Effector memory CD4-positive, alpha-beta T cell (primary cell): ENCODE results near the gene TMEM196.
"Not testable (repeated sequence)": the region's sequence is repeated elsewhere in the genome, so short reads cannot be mapped to it uniquely, and the experiment has no call there.

ENCODE experiments used
- DNase-seq, 3 donors: peaks; one replicate each; pipeline ENCODE4 v3.0.0-alpha.2; 2020
- H3K27ac ChIP-seq: 2 replicates; pipeline ENCODE4 v1.7.0; 2013; ENCODE audit warnings: mild to moderate bottlenecking, low read length, moderate library complexity; ENCODE audit not compliant: insufficient read depth, poor library complexity, severe bottlenecking
- H3K27me3 ChIP-seq: replicated peaks from 2 replicates; pipeline ENCODE4 v1.7.0; 2013; ENCODE audit warnings: mild to moderate bottlenecking, low read length; ENCODE audit not compliant: insufficient read depth, control insufficient read depth, poor library complexity, severe bottlenecking
- H3K36me3 ChIP-seq: 2 replicates; pipeline ENCODE4 v1.7.0; 2013; ENCODE audit warnings: mild to moderate bottlenecking, low read length, moderate library complexity; ENCODE audit not compliant: control insufficient read depth, insufficient read depth
- H3K4me1 ChIP-seq: 2 replicates; pipeline ENCODE4 v1.7.0; 2013; ENCODE audit warnings: low read length, mild to moderate bottlenecking; ENCODE audit not compliant: control insufficient read depth, insufficient read depth, poor library complexity, severe bottlenecking
- H3K4me3 ChIP-seq: 2 replicates; pipeline ENCODE4 v1.7.0; 2013; ENCODE audit warnings: low read length, low read depth, mild to moderate bottlenecking; ENCODE audit not compliant: insufficient read depth, poor library complexity, severe bottlenecking
- H3K9me3 ChIP-seq: 2 replicates; pipeline ENCODE4 v1.7.0; 2013; ENCODE audit warnings: mild to moderate bottlenecking, low read length, moderate library complexity; ENCODE audit not compliant: control insufficient read depth

TMEM196 gene

DNA sequence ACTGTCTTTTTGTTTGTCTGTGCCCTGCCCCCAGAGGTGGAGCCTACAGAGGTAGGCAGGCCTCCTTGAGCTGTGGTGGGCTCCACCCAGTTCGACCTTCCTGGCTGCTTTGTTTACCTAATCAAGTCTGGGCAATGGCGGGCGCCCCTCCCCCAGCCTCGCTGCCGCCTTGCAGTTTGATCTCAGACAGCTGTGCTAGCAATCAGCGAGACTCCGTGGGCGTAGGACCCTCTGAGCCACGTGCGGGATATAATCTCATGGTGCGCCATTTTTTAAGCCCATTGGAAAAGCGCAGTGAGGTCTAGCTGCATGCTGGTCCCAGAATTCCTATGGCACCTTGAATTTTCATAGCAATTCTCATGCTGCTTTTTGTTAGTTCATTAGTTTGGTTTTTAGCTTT, 84.3 kb downstream of the TMEM196 start:
- not testable (repeated sequence) for H3K27me3 ChIP-seq, H3K36me3 ChIP-seq, DNase-seq, H3K9me3 ChIP-seq, H3K4me1 ChIP-seq, H3K27ac ChIP-seq, H3K4me3 ChIP-seq

DNA sequence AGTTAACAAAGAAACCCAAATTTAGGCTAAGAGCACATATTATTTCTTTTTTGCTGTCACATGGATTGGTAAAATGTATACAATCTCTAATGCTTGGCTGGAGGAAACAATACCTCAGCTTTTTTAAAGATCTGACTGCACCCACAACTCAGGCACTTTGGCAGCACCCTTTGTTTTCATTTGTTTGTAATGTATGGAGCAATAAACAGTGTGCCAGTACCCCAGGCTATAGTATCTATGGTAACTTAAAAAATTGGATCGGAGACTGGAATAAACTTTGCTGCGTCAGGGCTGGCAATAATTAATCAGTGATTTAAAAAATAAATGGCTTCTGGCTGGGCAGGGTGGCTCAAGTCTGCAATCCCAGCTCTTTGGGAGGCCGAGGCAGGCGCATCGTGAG, 91.8 kb downstream of the TMEM196 start:
- no peak overlapping the region for H3K27ac ChIP-seq
- H3K4me1 ChIP-seq = no peaks in the 10 kb centered on the region
- H3K4me3 ChIP-seq = no peak overlapping the region
- no peaks in the 10 kb centered on the region for H3K27me3 ChIP-seq
- DNase-seq = no peak
- H3K9me3 ChIP-seq = no peaks in the 10 kb centered on the region
- H3K36me3 ChIP-seq = no peaks in the 10 kb centered on the region

DNA sequence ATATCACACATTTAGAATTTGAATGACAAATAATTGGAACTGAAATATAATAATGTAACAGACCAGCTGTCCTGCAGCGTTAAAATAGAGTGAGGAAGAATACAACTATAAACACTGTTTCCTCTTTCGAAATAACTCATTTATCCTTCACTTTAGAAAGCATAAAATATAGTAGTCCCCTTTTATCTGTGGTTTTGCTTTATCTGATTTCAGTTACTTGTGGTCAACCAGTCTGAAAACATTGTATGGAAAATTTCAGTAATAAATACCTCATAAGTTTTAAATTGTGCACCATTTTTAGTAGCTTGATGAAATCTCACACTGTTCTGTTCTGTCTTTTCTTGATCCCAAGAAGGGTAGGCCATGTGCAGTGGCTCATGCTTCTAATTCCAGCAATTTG, 96.2 kb downstream of the TMEM196 start:
- Histone ChIP-seq H3K27me3 (no peaks in the 10 kb centered on the region), H3K4me3 (no peak overlapping the region), H3K9me3 (no peaks in the 10 kb centered on the region), H3K27ac (no peak overlapping the region), H3K36me3 (no peaks in the 10 kb centered on the region), H3K4me1 (no peaks in the 10 kb centered on the region)
- DNase-seq = no peak

DNA sequence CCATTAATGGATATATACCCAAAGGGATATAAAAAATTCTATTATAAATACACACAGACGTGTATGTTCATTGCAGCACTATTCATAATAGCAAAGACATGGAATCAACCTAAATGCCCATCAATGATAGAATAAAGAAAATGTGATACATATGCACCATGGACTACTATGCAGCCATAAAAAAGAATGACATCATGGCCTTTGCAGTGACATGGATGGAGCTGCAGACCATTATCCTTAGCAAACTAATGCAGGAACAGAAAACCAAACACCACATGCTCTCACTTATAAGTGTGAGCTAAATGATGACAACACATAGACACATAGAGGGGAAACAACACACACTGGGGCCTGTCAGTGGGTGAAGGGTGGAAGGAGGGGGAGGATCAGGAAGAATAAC, 97.6 kb downstream of the TMEM196 start:
- H3K4me3 ChIP-seq = no peak overlapping the region
- DNase-seq = no peak
- no peaks in the 10 kb centered on the region for H3K9me3 ChIP-seq
- H3K27me3 ChIP-seq = no peaks in the 10 kb centered on the region
- H3K27ac ChIP-seq = no peak overlapping the region
- H3K4me1 ChIP-seq = no peaks in the 10 kb centered on the region
- no peaks in the 10 kb centered on the region for H3K36me3 ChIP-seq

DNA sequence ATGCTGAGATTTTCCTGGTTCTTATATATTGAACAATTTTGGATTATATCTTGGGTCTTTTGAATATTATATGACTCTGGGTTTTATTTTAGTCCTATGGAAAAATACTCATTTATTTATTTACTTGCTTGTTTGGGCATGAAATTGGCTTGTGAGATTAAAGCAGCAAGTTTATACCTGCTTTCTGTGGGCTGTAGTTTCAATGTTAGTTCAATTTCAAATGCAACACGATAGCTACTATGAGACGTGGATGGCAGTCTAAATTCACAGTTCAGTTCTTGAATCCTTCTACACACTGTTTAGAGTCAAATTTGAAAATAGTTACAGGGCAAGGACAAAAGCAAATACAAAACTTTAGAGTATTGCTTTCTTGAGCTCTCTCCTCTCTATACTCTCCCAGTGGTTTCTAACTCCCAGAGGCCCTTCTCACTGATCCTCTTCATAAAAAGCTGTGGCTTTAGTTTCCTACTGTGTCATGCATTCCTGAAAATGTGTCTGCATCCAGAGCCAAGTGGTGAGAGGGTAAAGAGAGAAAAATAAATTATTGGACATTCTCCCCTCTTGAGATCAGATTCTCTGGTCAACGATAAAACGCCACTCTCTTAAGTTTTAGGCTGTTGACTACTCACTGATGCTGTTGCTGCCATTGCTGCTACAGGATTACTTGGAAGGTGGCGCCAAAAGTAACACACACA, 99.0 kb downstream of the TMEM196 start:
- no peak overlapping the region for H3K27ac ChIP-seq
- H3K27me3 ChIP-seq = no peaks in the 10 kb centered on the region
- H3K4me1 ChIP-seq = no peaks in the 10 kb centered on the region
- DNase-seq = no peak
- no peaks in the 10 kb centered on the region for H3K36me3 ChIP-seq
- H3K9me3 ChIP-seq = no peaks in the 10 kb centered on the region
- no peak overlapping the region for H3K4me3 ChIP-seq

DNA sequence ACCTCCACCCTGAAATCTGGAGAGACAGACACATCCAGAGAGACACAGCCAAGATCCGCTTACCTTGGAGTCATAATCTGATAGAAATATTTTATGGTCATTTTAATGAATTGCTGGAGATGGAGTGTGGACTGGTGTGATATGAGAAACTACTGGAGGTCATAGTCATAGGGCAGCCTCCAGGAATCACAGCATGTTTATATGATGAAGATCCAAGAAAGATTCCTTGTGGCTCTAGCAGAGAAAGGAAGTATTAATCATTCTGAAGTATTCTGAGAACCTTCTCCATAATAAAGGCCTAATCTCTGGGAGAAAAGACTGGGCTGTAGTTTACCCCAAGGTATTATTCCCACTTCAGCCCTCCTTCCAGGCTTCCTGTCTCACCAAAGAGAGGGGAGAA, 102.6 kb downstream of the TMEM196 start:
- DNase-seq = no peak
- no peak overlapping the region for H3K27ac ChIP-seq
- no peaks in the 10 kb centered on the region for H3K9me3 ChIP-seq
- no peaks in the 10 kb centered on the region for H3K4me1 ChIP-seq
- H3K36me3 ChIP-seq = no peaks in the 10 kb centered on the region
- H3K4me3 ChIP-seq = no peak overlapping the region
- H3K27me3 ChIP-seq = no peaks in the 10 kb centered on the region
